ENCODE results near the gene PLCXD1.

DNA sequence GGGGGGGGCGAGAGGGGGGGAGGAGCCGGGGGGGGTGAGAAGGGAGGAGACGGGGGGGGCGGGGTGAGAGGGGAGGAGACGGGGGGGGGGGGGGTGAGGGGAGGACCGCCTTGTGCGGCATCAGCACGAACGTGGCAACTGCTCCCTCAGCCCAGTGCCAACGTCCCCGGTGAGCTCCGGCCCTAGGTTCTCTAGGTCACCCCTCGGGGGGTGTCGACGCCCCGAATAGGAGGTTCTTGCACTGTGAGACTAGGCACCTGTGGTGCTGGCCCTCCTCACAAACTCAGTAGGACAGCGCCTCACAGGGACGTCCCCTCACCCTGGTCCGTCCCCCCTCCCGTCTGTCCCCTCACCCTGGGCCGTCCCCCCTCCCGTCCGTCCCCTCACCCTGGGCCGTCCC lies 58.9 kb downstream of the PLCXD1 start:
- TF ChIP-seq, protein P1, sequence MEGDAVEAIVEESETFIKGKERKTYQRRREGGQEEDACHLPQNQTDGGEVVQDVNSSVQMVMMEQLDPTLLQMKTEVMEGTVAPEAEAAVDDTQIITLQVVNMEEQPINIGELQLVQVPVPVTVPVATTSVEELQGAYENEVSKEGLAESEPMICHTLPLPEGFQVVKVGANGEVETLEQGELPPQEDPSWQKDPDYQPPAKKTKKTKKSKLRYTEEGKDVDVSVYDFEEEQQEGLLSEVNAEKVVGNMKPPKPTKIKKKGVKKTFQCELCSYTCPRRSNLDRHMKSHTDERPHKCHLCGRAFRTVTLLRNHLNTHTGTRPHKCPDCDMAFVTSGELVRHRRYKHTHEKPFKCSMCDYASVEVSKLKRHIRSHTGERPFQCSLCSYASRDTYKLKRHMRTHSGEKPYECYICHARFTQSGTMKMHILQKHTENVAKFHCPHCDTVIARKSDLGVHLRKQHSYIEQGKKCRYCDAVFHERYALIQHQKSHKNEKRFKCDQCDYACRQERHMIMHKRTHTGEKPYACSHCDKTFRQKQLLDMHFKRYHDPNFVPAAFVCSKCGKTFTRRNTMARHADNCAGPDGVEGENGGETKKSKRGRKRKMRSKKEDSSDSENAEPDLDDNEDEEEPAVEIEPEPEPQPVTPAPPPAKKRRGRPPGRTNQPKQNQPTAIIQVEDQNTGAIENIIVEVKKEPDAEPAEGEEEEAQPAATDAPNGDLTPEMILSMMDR (IDR thresholded peaks at IDR 0.05), result no peak
- no peak for TF ChIP-seq POLR2A (IDR thresholded peaks at IDR 0.05)

Measured in ovary (tissue), 3 donors.